OCI-LY7 (cell line): ENCODE measurements around the gene CAPZB.

Source experiments
- EZH2phosphoT487 ChIP-seq: fragments of 200-600 bp; sonication (generic); IDR thresholded peaks from 2 replicates; pipeline ENCODE4 v1.6.1; 2018; ENCODE audit warnings: low read depth, borderline replicate concordance, mild to moderate bottlenecking, mixed run types, antibody characterized with exemption, low read length, moderate library complexity, mixed read lengths
- TF ChIP-seq, protein P1 (sequence below): fragments of 200-600 bp; sonication (generic); conservative IDR thresholded peaks from 2 replicates; pipeline ENCODE4 v1.5.1; 2014; ENCODE audit warnings: mild to moderate bottlenecking, antibody characterized with exemption, low read length, moderate library complexity, mixed read lengths

GRCh38 chr1:19315378-19316198 lies 169.8 kb downstream of the CAPZB start:
- TF ChIP-seq, protein P1, sequence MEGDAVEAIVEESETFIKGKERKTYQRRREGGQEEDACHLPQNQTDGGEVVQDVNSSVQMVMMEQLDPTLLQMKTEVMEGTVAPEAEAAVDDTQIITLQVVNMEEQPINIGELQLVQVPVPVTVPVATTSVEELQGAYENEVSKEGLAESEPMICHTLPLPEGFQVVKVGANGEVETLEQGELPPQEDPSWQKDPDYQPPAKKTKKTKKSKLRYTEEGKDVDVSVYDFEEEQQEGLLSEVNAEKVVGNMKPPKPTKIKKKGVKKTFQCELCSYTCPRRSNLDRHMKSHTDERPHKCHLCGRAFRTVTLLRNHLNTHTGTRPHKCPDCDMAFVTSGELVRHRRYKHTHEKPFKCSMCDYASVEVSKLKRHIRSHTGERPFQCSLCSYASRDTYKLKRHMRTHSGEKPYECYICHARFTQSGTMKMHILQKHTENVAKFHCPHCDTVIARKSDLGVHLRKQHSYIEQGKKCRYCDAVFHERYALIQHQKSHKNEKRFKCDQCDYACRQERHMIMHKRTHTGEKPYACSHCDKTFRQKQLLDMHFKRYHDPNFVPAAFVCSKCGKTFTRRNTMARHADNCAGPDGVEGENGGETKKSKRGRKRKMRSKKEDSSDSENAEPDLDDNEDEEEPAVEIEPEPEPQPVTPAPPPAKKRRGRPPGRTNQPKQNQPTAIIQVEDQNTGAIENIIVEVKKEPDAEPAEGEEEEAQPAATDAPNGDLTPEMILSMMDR: no peak; the same call in 1 of the 2 replicates
- TF ChIP-seq EZH2phosphoT487: no peak
